Lower leg skin (tissue), 4 donors: ENCODE data around the gene NUDT2. TPM values are rescaled to one million over a fixed set of nuclear protein-coding genes. Genes with fewer than 3 reads are reported as not detected.

Experiments used
- DNase-seq, 2 donors: peaks; one replicate each; pipeline ENCODE4 v3.0.0-alpha.2; 2019; ENCODE audit warnings: low spot score in 2 of 2
- H3K4me3 ChIP-seq: fragments of 200-600 bp; sonication (generic); 2 replicates; pipeline ENCODE4 v1.5.1; 2017; ENCODE audit warnings: mild to moderate bottlenecking, low read depth; ENCODE audit not compliant: poor library complexity, severe bottlenecking
- CTCF ChIP-seq, 3 donors: fragments of 450-650 bp; IDR thresholded peaks; one replicate each; pipeline ENCODE4 v1.5.1; 2016; ENCODE audit warnings: antibody characterized with exemption in 3 of 3, mild to moderate bottlenecking in 3 of 3, moderate library complexity in 2 of 3
- POLR2A ChIP-seq, 2 donors: fragments of 450-650 bp; IDR thresholded peaks; one replicate each; pipeline ENCODE4 v1.6.1; 2016 to 2017; ENCODE audit warnings: antibody characterized with exemption in 2 of 2, mild to moderate bottlenecking in 1 of 2, moderate library complexity in 1 of 2
- WGBS, 2 donors: methylation state at CpG; one replicate each; pipeline ENCODE4 v1.1.5; 2018; 5-methylcytosine and 5-hydroxymethylcytosine counted together
- intact Hi-C: fragments of 100-400 bp; cut with DNase I; formaldehyde crosslinking; loops from one replicate; pipeline ENCODE4 v1.15.0; 2023; ENCODE audit warnings: low total_unique reads
- total RNA-seq, 4 donors: library from RNA; depleted of rRNA; stranded (reverse); fragments of >200 nt; gene quantifications; one replicate each; pipeline ENCODE4 v1.1.0, GENCODE V29; 2016

Gene NUDT2
- total RNA-seq, 4 donors from 2014 or later = 15.1 to 27.1 (median 20.2) TPM

- 81 to 88% methylated on average over 2 of the region's 2 CpGs for WGBS, 2 donors
- TF ChIP-seq CTCF (IDR thresholded peaks at IDR 0.05) = no peak
- no peak for TF ChIP-seq POLR2A (IDR thresholded peaks at IDR 0.05)
- H3K4me3 ChIP-seq = no peak overlapping the region
- no peak for DNase-seq
- intact Hi-C loops = no loop called here
Measured at GRCh38 chr9:34338665-34339385, 9.5 kb downstream of the NUDT2 start.

GRCh38 chr9:34341659-34342295, 12.4 kb downstream of the NUDT2 start:
- WGBS, 2 donors = 84 to 86% methylated on average over 7 of the region's 7 CpGs
- no peak for TF ChIP-seq CTCF (IDR thresholded peaks at IDR 0.05)
- TF ChIP-seq POLR2A (IDR thresholded peaks at IDR 0.05) = no peak
- intact Hi-C loops = no loop called here
- H3K4me3 ChIP-seq = no peak overlapping the region
- no peak for DNase-seq

- 70 to 82% methylated on average over 5 of the region's 5 CpGs for WGBS, 2 donors
- intact Hi-C loops = no loop called here
- TF ChIP-seq POLR2A (IDR thresholded peaks at IDR 0.05) (no peak), CTCF (IDR thresholded peaks at IDR 0.05) (no peak)
- no peak overlapping the region for H3K4me3 ChIP-seq
- DNase-seq = peak in 1 of 2 donors; percentile 41
Measured at GRCh38 chr9:34343090-34343489, 13.7 kb downstream of the NUDT2 start.

GRCh38 chr9:34343605-34344004, 14.2 kb downstream of the NUDT2 start:
- H3K4me3 ChIP-seq = no peak overlapping the region
- intact Hi-C loops = no loop called here
- DNase-seq = no peak
- 70 to 78% methylated on average over 1 of the region's 1 CpG for WGBS, 2 donors
- no peak for TF ChIP-seq POLR2A (IDR thresholded peaks at IDR 0.05)

- TF ChIP-seq CTCF (IDR thresholded peaks at IDR 0.05) (no peak), POLR2A (IDR thresholded peaks at IDR 0.05) (no peak)
- WGBS, 2 donors = 91 to 92% methylated on average over 15 of the region's 15 CpGs
- no peak for DNase-seq
- H3K4me3 ChIP-seq = no peak overlapping the region
- intact Hi-C loops = no loop called here
Measured at GRCh38 chr9:34346873-34347799, 17.8 kb downstream of the NUDT2 start.

- H3K4me3 ChIP-seq = no peak overlapping the region
- DNase-seq = no peak
- no peak for TF ChIP-seq CTCF (IDR thresholded peaks at IDR 0.05)
- no peak for TF ChIP-seq POLR2A (IDR thresholded peaks at IDR 0.05)
- intact Hi-C loops = no loop called here
Measured at GRCh38 chr9:34347800-34348158, 18.4 kb downstream of the NUDT2 start.
